Neuron (in vitro differentiated cells): ENCODE data around the gene REEP3.

Experiments
- H2AFZ ChIP-seq: one replicate; pipeline ENCODE4 v1.6.1; 2013; ENCODE audit warnings: low read depth, mild to moderate bottlenecking, inconsistent platforms, low read length, moderate library complexity
- H3K27me3 ChIP-seq: one replicate; pipeline ENCODE4 v1.6.1; 2013; ENCODE audit warnings: low read length; ENCODE audit not compliant: insufficient read depth
- H3K36me3 ChIP-seq: one replicate; pipeline ENCODE4 v1.6.1; 2013; ENCODE audit warnings: low read length; ENCODE audit not compliant: insufficient read depth
- H3K4me1 ChIP-seq: one replicate; pipeline ENCODE4 v1.6.1; 2013; ENCODE audit warnings: low read length; ENCODE audit not compliant: insufficient read depth
- H3K4me3 ChIP-seq: 2 replicates; pipeline ENCODE4 v1.5.1; 2013; ENCODE audit warnings: mild to moderate bottlenecking, low read length, moderate library complexity
- H3K9me3 ChIP-seq: one replicate; pipeline ENCODE4 v1.6.1; 2013; ENCODE audit warnings: low read length

REEP3 gene

GRCh38 chr10:63521416-63522276 is 445 bp downstream of the REEP3 start:
- Histone ChIP-seq H3K4me1 (peaks cover 7% of the 10 kb centered on the region), H3K27me3 (no peaks in the 10 kb centered on the region), H2AFZ (peak overlapping the region; percentile 90), H3K4me3 (peak overlapping the region; percentile 89), H3K9me3 (peaks cover 5% of the 10 kb centered on the region), H3K36me3 (peaks cover 2% of the 10 kb centered on the region)

DNA sequence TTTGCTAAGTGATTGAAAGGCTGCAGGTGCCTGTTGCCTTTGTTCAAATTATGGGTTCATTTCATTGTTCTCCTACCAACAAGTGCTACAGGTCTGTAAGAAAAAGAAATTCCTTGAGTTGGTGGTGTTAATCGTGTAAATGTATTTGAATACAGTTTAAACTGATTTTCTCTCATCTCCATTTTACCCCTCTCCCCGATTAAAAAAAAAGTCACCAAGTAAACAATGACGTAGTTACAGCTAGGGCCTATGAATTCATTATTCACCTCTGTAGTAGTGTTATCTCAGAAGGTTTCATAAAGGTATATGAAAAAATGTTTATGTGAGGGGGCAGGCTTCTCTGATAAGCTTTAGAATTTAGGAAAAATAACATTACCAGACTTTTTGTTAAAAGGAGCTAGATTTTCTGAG is 1.1 kb downstream of the REEP3 start:
- peak overlapping the region; percentile 89 for H3K4me3 ChIP-seq
- peaks cover 5% of the 10 kb centered on the region for H3K9me3 ChIP-seq
- H2AFZ ChIP-seq, result peak overlapping the region; percentile 90
- H3K36me3 ChIP-seq, result peaks cover 2% of the 10 kb centered on the region
- no peaks in the 10 kb centered on the region for H3K27me3 ChIP-seq
- peaks cover 7% of the 10 kb centered on the region for H3K4me1 ChIP-seq

- peaks cover 7% of the 10 kb centered on the region for H3K4me1 ChIP-seq
- H3K4me3 ChIP-seq, result peak overlapping the region; percentile 89
- peaks cover 8% of the 10 kb centered on the region for H3K9me3 ChIP-seq
- H3K36me3 ChIP-seq, result peaks cover 2% of the 10 kb centered on the region
- H3K27me3 ChIP-seq, result no peaks in the 10 kb centered on the region
- peak overlapping the region; percentile 90 for H2AFZ ChIP-seq
Measured at GRCh38 chr10:63522995-63523394, 1.8 kb downstream of the REEP3 start.

DNA sequence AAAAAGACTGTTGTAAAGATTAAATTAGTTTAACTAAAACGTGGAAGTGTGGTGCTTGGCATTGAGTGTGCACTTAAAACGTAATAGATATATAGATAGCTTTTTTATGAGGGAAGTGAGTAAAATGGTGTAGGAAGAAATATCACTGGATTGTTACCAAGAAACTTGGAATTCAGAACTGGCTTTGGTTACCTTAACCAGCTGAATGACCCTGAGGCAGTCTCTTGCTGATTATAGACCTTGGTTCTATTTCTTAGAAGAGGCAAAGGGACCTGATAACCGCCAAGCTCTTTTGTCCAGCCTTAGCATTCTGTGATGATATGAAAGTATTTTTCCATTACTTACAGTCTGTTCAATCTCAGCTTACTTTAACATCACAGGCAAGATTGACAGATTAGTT is 3.8 kb downstream of the REEP3 start:
- Histone ChIP-seq H3K27me3 (no peaks in the 10 kb centered on the region), H3K36me3 (peaks cover 2% of the 10 kb centered on the region), H2AFZ (no peak overlapping the region), H3K4me3 (no peak overlapping the region), H3K4me1 (peaks cover 7% of the 10 kb centered on the region), H3K9me3 (peaks cover 7% of the 10 kb centered on the region)

- H3K36me3 ChIP-seq, result peaks cover 2% of the 10 kb centered on the region
- H3K4me1 ChIP-seq, result peaks cover 7% of the 10 kb centered on the region
- peaks cover 7% of the 10 kb centered on the region for H3K9me3 ChIP-seq
- no peak overlapping the region for H3K4me3 ChIP-seq
- H2AFZ ChIP-seq, result no peak overlapping the region
- no peaks in the 10 kb centered on the region for H3K27me3 ChIP-seq
Measured at GRCh38 chr10:63527401-63527800, 6.2 kb downstream of the REEP3 start.

DNA sequence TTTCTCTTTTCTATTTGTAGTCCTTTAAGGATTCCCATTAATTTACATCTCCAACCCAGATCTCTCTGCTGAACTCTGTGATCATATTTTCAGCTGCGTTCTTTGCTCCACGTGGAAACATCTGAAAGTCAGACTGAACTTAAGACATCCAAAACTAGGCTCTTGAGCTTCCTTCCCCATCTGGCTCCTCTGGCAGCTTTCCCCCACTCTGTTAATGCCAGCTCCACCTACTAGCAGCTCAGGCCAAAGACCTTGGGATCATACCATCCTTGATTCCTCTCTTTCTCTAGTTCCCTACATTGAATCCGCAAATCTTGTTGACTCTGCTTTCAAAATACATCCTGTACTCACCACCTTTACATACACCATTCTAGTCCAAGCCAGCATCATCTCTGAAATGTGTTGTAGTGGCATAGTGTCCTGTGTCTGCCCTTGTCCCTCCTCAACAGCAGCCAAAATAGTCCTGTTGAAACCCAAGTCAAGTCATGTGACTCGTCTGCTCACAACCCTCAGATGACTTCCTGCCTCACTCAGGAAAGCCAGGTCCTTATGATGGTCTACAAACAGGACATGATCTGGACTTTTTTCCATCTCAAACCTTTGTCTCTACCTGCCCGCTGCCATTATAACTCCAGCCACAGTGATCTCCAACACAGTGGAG is 7.0 kb downstream of the REEP3 start:
- Histone ChIP-seq H2AFZ (no peak overlapping the region), H3K4me1 (no peaks in the 10 kb centered on the region), H3K4me3 (no peak overlapping the region)

GRCh38 chr10:63530409-63530808 is 9.2 kb downstream of the REEP3 start:
- Histone ChIP-seq H3K36me3 (peaks cover 2% of the 10 kb centered on the region), H3K27me3 (no peaks in the 10 kb centered on the region), H3K9me3 (peaks cover 7% of the 10 kb centered on the region), H3K4me1 (no peaks in the 10 kb centered on the region), H2AFZ (no peak overlapping the region), H3K4me3 (no peak overlapping the region)

More for the DNA sequence above, 7.0 kb downstream of the REEP3 start:
- no peaks in the 10 kb centered on the region for H3K27me3 ChIP-seq
- H3K36me3 ChIP-seq, result peaks cover 2% of the 10 kb centered on the region
- peaks cover 7% of the 10 kb centered on the region for H3K9me3 ChIP-seq

GRCh38 chr10:63534723-63535122 is 13.5 kb downstream of the REEP3 start:
- H3K36me3 ChIP-seq, result peaks cover 2% of the 10 kb centered on the region
- H2AFZ ChIP-seq, result no peak overlapping the region
- H3K4me3 ChIP-seq, result no peak overlapping the region

DNA sequence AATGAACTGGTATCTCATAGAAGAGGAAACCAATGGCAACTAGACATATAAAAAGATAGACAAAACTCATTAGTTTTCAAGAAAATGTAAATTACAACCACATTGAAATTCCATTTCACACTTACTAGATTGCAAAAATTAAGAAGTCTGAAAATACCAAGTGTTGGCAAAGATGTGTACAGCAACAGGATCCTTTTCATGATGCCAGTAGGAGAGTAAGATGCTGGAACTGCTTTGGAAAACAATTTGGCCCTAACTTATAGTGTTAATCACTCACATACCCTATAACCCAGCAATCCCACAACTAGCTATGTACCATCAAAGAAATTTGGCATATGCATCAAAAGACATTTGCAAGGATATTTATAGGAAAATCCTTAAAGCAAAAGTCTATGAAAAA is 15.5 kb downstream of the REEP3 start:
- H3K27me3 ChIP-seq, result no peaks in the 10 kb centered on the region
- H3K4me3 ChIP-seq, result no peak overlapping the region
- no peak overlapping the region for H2AFZ ChIP-seq
- no peaks in the 10 kb centered on the region for H3K36me3 ChIP-seq
- H3K4me1 ChIP-seq, result no peaks in the 10 kb centered on the region
- no peaks in the 10 kb centered on the region for H3K9me3 ChIP-seq

More at GRCh38 chr10:63534723-63535122, 13.5 kb downstream of the REEP3 start:
- no peaks in the 10 kb centered on the region for H3K9me3 ChIP-seq
- no peaks in the 10 kb centered on the region for H3K27me3 ChIP-seq
- H3K4me1 ChIP-seq, result no peaks in the 10 kb centered on the region

DNA sequence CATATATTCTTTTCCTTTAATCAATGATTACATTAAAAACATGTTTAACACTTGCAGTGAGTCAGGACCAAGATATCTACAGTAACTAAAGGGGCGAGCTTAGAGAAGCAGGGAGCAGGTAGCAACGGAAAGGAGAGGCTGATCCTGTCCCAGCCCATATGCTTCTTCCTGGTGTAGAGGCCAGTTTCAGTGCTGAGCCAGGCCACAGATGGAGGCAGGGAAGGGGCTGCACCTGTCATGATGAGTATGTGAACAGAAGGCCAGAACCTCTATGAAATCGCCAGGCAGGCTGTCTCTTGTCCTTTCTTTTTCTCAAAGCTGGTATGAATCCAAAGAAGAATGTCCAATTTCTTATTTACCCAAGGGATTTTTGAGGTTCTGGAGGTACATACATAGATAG is 16.3 kb downstream of the REEP3 start:
- no peaks in the 10 kb centered on the region for H3K4me1 ChIP-seq
- H2AFZ ChIP-seq, result no peak overlapping the region
- H3K27me3 ChIP-seq, result no peaks in the 10 kb centered on the region
- no peaks in the 10 kb centered on the region for H3K9me3 ChIP-seq
- H3K4me3 ChIP-seq, result no peak overlapping the region
- no peaks in the 10 kb centered on the region for H3K36me3 ChIP-seq

GRCh38 chr10:63539377-63539776 is 18.2 kb downstream of the REEP3 start:
- H3K4me1 ChIP-seq, result no peaks in the 10 kb centered on the region
- H3K9me3 ChIP-seq, result no peaks in the 10 kb centered on the region
- H3K4me3 ChIP-seq, result no peak overlapping the region
- H3K27me3 ChIP-seq, result no peaks in the 10 kb centered on the region
- H2AFZ ChIP-seq, result no peak overlapping the region
- H3K36me3 ChIP-seq, result no peaks in the 10 kb centered on the region

DNA sequence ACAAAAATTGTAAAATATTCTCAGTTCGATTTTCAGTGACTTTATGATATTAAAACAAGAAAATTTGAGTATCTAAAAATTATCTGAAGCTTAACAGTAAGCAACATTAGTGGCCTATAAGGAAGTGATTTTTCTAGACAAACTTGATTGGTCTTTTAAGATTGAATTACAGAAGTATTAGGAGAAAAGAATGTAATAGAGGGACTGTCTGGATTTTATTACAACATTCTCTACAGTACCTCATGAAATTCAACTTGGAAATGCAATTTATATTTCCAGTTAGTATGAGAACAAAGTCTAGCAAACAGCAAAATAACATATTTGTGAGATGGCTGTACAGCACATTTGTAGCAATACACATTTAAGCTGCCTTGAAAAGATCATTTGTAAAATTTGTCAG is 18.8 kb downstream of the REEP3 start:
- Histone ChIP-seq H3K4me1 (no peaks in the 10 kb centered on the region), H3K27me3 (no peaks in the 10 kb centered on the region), H3K36me3 (no peaks in the 10 kb centered on the region), H3K4me3 (no peak overlapping the region), H3K9me3 (no peaks in the 10 kb centered on the region), H2AFZ (no peak overlapping the region)

DNA sequence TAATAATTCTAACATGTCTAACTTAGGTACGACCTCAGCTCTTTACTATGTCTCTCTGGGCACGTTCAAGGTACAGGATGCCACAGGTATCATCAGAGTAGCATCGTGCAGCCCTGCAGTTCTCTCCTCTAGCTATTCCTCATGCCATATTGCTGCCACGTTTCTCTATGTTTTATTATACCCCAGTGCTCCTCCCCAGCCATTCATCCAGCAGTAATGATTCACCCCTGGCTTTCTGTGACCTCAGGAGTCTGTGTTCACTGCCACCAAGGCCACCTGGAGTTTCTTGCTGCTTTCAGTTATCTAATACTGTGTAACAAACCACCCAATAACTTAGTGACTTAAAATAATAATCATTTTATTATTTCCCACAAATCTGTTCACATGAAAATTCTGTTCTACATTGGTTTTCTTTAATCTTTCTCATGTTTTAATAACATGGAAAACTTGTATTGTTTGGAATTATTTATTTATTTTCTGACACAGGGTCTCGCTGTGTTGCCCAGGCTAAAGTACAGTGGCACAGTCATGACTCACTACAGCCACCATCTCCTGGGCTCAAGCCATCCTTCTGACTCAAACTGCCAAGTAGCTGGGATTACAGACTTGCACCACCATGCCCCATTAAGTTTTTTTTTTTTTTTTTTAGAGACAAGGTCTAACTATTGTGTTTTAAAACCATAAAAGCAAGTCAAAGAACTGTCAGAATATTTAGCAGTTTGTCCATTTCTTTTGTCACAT is 21.8 kb downstream of the REEP3 start:
- Histone ChIP-seq H3K27me3 (no peaks in the 10 kb centered on the region), H3K36me3 (no peaks in the 10 kb centered on the region), H3K9me3 (peaks cover 2% of the 10 kb centered on the region), H3K4me3 (no peak overlapping the region), H3K4me1 (peaks cover 5% of the 10 kb centered on the region), H2AFZ (no peak overlapping the region)
